ENCODE measurements around the gene MANSC1.
A peak's percentile ranks its signal among the peaks of the same experiment; 100 is the strongest.
"Not testable (repeated sequence)": the region's sequence is repeated elsewhere in the genome, so short reads cannot be mapped to it uniquely, and the experiment has no call there.

Gene MANSC1

GRCh38 chr12:12356467-12356895, 6.4 kb upstream of the MANSC1 start:
- DNase-seq (ENCODE audit: insufficient read length, low spot score) (no peak), FAIRE-seq (no peak)
- TF ChIP-seq POLR2A (IDR thresholded peaks at IDR 0.05; ENCODE audit: low read depth, low read length): no peak

- no peak for TF ChIP-seq POLR2A (IDR thresholded peaks at IDR 0.05; ENCODE audit: low read depth, low read length)
- no peak for FAIRE-seq
- DNase-seq (ENCODE audit: insufficient read length, low spot score): no peak
These were observed 3.8 kb upstream of the MANSC1 start for GRCh38 chr12:12353807-12354206.

- TF ChIP-seq POLR2A (IDR thresholded peaks at IDR 0.05; ENCODE audit: low read depth, low read length): no peak
- FAIRE-seq (no peak), DNase-seq (ENCODE audit: insufficient read length, low spot score) (no peak)
These were observed 3.2 kb upstream of the MANSC1 start for GRCh38 chr12:12353276-12353675.

- DNase-seq (ENCODE audit: insufficient read length, low spot score); FAIRE-seq: not testable (repeated sequence)
These were observed 1.6 kb upstream of the MANSC1 start for GRCh38 chr12:12351468-12352185.

GRCh38 chr12:12350868-12351463, 924 bp upstream of the MANSC1 start:
- TF ChIP-seq POLR2A (IDR thresholded peaks at IDR 0.05; ENCODE audit: low read depth, low read length): no peak
- DNase-seq (ENCODE audit: insufficient read length, low spot score) (no peak), FAIRE-seq (peak; percentile 52)

- TF ChIP-seq POLR2A (IDR thresholded peaks at IDR 0.05; ENCODE audit: low read depth, low read length): no peak
These were observed 11.4 kb downstream of the MANSC1 start for GRCh38 chr12:12338527-12339168.

GRCh38 chr12:12336511-12336910, 13.5 kb downstream of the MANSC1 start:
- no peak for TF ChIP-seq POLR2A (IDR thresholded peaks at IDR 0.05; ENCODE audit: low read depth, low read length)
- DNase-seq (ENCODE audit: insufficient read length, low spot score): no peak
- no peak for FAIRE-seq

More at GRCh38 chr12:12338527-12339168, 11.4 kb downstream of the MANSC1 start:
- FAIRE-seq (peak; percentile 65), DNase-seq (ENCODE audit: insufficient read length, low spot score) (no peak)

GRCh38 chr12:12336049-12336411, 14.0 kb downstream of the MANSC1 start:
- no peak for DNase-seq (ENCODE audit: insufficient read length, low spot score)
- FAIRE-seq: no peak
- TF ChIP-seq POLR2A (IDR thresholded peaks at IDR 0.05; ENCODE audit: low read depth, low read length): no peak

- no peak for TF ChIP-seq POLR2A (IDR thresholded peaks at IDR 0.05; ENCODE audit: low read depth, low read length)
- DNase-seq (ENCODE audit: insufficient read length, low spot score) (peak; percentile 64), FAIRE-seq (peak; percentile 30)
These were observed 15.5 kb downstream of the MANSC1 start for GRCh38 chr12:12334367-12335040.

- TF ChIP-seq POLR2A (IDR thresholded peaks at IDR 0.05; ENCODE audit: low read depth, low read length): no peak
- FAIRE-seq (no peak), DNase-seq (ENCODE audit: insufficient read length, low spot score) (no peak)
These were observed 16.4 kb downstream of the MANSC1 start for GRCh38 chr12:12333407-12334366.

- FAIRE-seq (no peak), DNase-seq (ENCODE audit: insufficient read length, low spot score) (no peak)
- TF ChIP-seq POLR2A (IDR thresholded peaks at IDR 0.05; ENCODE audit: low read depth, low read length): no peak
These were observed 18.1 kb downstream of the MANSC1 start for GRCh38 chr12:12331896-12332295.

- TF ChIP-seq POLR2A (IDR thresholded peaks at IDR 0.05; ENCODE audit: low read depth, low read length): no peak
- FAIRE-seq (no peak), DNase-seq (ENCODE audit: insufficient read length, low spot score) (no peak)
These were observed 18.7 kb downstream of the MANSC1 start for GRCh38 chr12:12331244-12331771.

GRCh38 chr12:12327802-12328201, 22.2 kb downstream of the MANSC1 start:
- no peak for TF ChIP-seq POLR2A (IDR thresholded peaks at IDR 0.05; ENCODE audit: low read depth, low read length)
- FAIRE-seq: peak; percentile 6
- peak; percentile 33 for DNase-seq (ENCODE audit: insufficient read length, low spot score)

Measured in H54 (cell line).